Skeletal muscle satellite cell (primary cell): ENCODE results near the gene UBAP2.
"Not testable (repeated sequence)": the region's sequence is repeated elsewhere in the genome, so short reads cannot be mapped to it uniquely, and the experiment has no call there.

ENCODE experiments used
- H3K27me3 ChIP-seq: 2 replicates; pipeline ENCODE4 v1.7.0; 2013; ENCODE audit warnings: low read length; ENCODE audit not compliant: control insufficient read depth, insufficient read depth
- H3K36me3 ChIP-seq: 2 replicates; pipeline ENCODE4 v1.7.0; 2013; ENCODE audit warnings: mild to moderate bottlenecking, control low read depth, low read length; ENCODE audit not compliant: insufficient read depth
- H3K4me1 ChIP-seq: 2 replicates; pipeline ENCODE4 v1.7.0; 2013; ENCODE audit warnings: low read length; ENCODE audit not compliant: control insufficient read depth, insufficient read depth
- H3K4me2 ChIP-seq: 2 replicates; pipeline ENCODE4 v1.7.0; 2013; ENCODE audit warnings: mild to moderate bottlenecking, low read length
- H3K4me3 ChIP-seq: 2 replicates; pipeline ENCODE4 v1.7.0; 2013; ENCODE audit warnings: low read length
- H3K9ac ChIP-seq: 2 replicates; pipeline ENCODE4 v1.7.0; 2013; ENCODE audit warnings: mild to moderate bottlenecking, low read depth, low read length, moderate library complexity
- H3K9me3 ChIP-seq: replicated peaks from 2 replicates; pipeline ENCODE4 v1.7.0; 2013; ENCODE audit warnings: mild to moderate bottlenecking, control low read depth, low read length

Gene UBAP2

DNA sequence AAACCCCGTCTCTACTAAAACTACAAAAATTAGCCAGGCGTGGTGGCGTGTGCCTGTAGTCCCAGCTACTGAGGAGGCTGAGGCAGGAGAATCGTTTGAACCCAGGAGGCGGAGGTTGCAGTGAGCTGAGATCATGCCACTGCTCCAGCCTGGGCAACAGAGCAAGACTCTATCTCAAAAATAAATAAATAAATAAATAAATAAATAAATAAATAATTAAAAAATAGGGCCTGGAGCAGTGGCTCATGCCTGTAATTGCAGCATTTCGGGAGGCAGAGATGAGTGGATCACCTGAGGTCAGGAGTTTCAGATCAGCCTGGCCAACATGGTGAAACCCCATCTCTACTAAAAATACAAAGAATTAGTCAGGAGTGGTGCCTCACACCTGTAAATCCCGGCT, 86.2 kb downstream of the UBAP2 start:
- not testable (repeated sequence) for H3K27me3 ChIP-seq, H3K9me3 ChIP-seq, H3K4me3 ChIP-seq, H3K4me1 ChIP-seq, H3K36me3 ChIP-seq, H3K4me2 ChIP-seq, H3K9ac ChIP-seq

DNA sequence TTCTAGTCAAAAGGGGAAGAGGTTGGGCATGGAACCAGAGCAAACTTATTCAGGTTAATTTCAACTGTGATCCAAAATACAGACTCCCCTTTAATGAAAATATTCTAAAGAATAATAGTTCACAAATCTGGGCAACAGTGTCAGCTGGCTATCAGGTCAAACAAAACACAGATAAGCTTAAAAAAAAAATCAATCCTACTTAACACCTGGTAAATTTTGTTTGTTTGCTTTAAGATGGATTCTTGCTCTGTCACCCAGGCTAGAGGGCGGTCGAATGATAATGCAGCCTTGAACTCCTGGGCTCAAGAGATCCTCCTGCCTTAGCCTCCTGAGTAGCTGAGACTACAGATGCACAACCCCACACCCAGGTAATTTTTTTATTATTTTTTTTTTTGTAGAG, 89.0 kb downstream of the UBAP2 start:
- peaks cover 18% of the 10 kb centered on the region for H3K36me3 ChIP-seq
- no peak overlapping the region for H3K4me3 ChIP-seq
- no peaks in the 10 kb centered on the region for H3K27me3 ChIP-seq
- H3K9ac ChIP-seq = no peak overlapping the region
- H3K4me2 ChIP-seq = no peak overlapping the region
- no peaks in the 10 kb centered on the region for H3K4me1 ChIP-seq
- H3K9me3 ChIP-seq = no peaks in the 10 kb centered on the region

DNA sequence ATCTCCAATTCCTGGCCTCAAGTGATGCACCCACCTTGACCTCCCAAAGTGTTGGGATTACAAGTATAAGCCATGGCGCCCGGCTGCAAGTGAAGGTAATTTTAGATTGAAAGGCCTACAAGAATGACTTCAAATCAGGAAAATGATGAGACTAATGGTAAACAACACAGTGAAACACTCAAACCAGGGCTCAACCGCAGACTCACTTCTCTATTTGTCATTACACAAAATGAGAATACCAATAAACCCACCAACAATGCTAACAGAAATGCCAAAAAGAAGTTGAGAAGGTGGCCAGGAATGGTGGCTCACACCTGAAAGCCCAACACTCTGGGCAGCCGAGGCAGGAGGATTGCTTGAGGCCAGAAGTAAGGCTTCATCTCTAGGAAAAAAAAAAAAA, 92.1 kb downstream of the UBAP2 start:
- Histone ChIP-seq H3K27me3 (no peaks in the 10 kb centered on the region), H3K36me3 (peaks cover 26% of the 10 kb centered on the region), H3K9ac (no peak overlapping the region), H3K4me2 (no peak overlapping the region), H3K4me1 (no peaks in the 10 kb centered on the region), H3K4me3 (no peak overlapping the region), H3K9me3 (no peaks in the 10 kb centered on the region)

DNA sequence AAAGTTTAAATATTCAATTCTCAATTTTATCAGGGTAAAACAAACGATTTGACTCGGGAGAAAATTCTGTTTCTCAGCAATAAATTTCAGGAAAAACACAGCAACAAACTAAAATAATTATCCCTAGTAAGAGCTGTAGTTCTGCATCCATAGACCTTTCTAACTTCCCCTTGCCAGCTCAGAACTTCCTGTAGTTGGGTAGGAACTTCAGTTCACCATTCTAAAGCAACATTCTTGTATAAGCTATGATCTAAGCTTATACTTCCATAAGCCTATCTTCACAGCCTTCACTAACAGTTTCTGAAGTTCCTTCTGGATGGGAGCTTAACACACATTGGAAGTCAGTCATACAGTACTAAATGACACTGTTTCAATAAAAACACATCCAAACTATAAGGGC, 96.6 kb downstream of the UBAP2 start:
- peaks cover 19% of the 10 kb centered on the region for H3K4me1 ChIP-seq
- no peak overlapping the region for H3K9ac ChIP-seq
- no peak overlapping the region for H3K4me3 ChIP-seq
- no peaks in the 10 kb centered on the region for H3K27me3 ChIP-seq
- peaks cover 30% of the 10 kb centered on the region for H3K36me3 ChIP-seq
- no peaks in the 10 kb centered on the region for H3K9me3 ChIP-seq
- H3K4me2 ChIP-seq = no peak overlapping the region

DNA sequence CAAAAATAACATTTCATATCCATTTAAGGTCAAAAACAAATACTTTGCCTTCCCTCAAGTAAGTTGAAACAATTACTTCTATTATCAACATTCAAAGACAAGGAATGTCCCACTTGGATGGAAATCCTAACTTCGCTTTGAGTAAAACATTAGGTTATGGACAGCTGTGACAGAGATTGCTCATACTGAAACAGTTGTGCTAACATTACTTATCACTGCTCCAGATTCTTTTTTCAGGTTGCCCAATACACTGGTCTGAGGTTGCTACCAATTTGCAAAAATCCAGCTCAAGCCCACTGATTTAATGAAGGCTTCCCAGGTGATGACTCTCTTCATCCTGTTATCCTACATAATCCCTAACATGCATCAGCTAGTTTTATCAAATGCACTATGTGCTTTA, 98.3 kb downstream of the UBAP2 start:
- peaks cover 24% of the 10 kb centered on the region for H3K36me3 ChIP-seq
- no peaks in the 10 kb centered on the region for H3K9me3 ChIP-seq
- no peaks in the 10 kb centered on the region for H3K27me3 ChIP-seq
- peaks cover 33% of the 10 kb centered on the region for H3K4me1 ChIP-seq
- no peak overlapping the region for H3K9ac ChIP-seq
- no peak overlapping the region for H3K4me3 ChIP-seq
- no peak overlapping the region for H3K4me2 ChIP-seq

DNA sequence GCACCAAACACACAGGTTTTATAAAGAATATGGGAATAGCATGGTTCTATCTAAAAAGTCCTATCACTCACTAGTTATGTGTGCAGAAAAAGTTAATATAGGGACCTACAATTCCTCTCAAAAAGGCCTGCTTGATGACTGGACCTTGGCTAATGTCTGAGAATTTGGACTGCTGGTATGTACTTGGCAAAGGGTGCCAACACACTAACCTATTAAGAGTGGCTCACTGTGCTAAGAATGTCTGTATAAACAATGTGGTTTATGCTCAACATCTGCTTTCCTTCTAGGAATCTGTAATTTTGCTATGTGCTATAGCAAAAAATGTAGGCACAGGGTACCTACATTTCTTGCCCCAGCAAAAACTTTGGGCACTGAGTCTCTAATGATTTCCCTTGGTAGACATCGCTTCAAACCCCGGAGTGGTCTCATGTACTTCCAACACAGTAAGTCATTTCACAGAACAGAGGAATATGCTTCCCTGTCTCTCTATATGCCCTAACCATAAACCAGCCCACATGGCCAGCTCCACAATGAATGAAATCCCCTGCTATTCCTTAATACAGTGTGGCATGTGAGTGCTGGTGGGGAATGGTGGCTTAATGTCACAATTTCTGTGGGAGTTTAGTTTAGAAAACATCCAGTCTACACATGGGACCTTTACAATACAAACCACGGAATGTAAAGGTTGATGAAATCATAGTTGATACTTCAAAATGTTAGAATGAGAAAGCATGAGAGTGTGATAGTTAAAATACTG, 101.7 kb downstream of the UBAP2 start:
- Histone ChIP-seq H3K4me3 (peak overlapping the region; percentile 32), H3K4me2 (peak overlapping the region; percentile 74), H3K9ac (peak overlapping the region; percentile 40), H3K9me3 (no peaks in the 10 kb centered on the region), H3K27me3 (no peaks in the 10 kb centered on the region), H3K36me3 (peaks cover 28% of the 10 kb centered on the region), H3K4me1 (peaks cover 50% of the 10 kb centered on the region)

DNA sequence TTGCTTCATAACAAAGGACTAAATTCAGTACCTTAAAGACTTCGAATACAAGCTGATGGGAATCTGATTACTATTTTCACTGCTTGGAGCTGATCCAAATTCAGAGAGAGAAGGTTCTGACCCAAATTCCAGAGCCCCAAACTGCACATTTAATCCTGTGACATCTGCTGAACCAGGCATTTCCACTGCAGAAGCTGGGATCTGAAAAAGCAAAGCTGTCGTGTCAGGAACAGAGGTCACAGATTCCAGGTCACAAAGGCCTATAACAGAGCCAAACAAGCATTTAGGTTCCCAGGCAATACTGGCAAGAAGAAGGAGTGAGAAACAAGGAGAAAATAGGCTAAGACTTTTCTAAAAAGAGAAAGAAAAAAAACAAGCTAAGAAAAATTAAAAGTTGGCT, 105.3 kb downstream of the UBAP2 start:
- Histone ChIP-seq H3K27me3 (no peaks in the 10 kb centered on the region), H3K4me3 (no peak overlapping the region), H3K4me1 (peaks cover 44% of the 10 kb centered on the region), H3K36me3 (peaks cover 48% of the 10 kb centered on the region), H3K9ac (no peak overlapping the region), H3K9me3 (no peaks in the 10 kb centered on the region), H3K4me2 (no peak overlapping the region)

DNA sequence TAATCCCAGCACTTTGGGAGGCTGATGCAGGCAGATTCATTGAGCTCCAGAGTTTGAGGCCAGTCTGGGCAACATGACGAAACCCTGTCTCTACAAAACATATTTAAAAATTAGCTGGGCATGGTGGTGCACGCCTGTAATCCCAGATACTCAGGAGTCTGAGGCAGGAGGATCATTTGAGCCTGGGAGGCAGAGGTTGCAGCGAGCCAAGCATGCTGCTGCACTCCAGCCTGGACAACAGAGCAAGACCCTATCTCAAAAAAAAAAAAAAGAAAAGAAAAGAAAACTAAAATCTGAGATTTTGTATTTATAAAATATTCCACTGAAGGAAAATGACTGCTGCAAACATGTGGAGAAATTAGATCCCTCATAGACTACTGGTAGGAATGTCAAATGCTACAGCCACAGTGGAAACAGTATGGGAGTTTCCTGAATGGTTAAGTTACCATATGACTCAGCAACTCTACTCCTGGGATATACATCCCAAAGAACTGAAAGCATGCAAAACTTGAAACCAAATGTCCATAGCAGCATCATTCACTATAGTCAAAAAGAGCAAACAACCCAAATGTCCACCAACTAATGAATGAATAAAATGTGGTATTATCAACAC, 106.1 kb downstream of the UBAP2 start:
- Histone ChIP-seq H3K4me2 (no peak overlapping the region), H3K4me1 (peaks cover 36% of the 10 kb centered on the region), H3K9ac (no peak overlapping the region), H3K9me3 (no peaks in the 10 kb centered on the region), H3K4me3 (no peak overlapping the region), H3K27me3 (no peaks in the 10 kb centered on the region), H3K36me3 (peaks cover 43% of the 10 kb centered on the region)

DNA sequence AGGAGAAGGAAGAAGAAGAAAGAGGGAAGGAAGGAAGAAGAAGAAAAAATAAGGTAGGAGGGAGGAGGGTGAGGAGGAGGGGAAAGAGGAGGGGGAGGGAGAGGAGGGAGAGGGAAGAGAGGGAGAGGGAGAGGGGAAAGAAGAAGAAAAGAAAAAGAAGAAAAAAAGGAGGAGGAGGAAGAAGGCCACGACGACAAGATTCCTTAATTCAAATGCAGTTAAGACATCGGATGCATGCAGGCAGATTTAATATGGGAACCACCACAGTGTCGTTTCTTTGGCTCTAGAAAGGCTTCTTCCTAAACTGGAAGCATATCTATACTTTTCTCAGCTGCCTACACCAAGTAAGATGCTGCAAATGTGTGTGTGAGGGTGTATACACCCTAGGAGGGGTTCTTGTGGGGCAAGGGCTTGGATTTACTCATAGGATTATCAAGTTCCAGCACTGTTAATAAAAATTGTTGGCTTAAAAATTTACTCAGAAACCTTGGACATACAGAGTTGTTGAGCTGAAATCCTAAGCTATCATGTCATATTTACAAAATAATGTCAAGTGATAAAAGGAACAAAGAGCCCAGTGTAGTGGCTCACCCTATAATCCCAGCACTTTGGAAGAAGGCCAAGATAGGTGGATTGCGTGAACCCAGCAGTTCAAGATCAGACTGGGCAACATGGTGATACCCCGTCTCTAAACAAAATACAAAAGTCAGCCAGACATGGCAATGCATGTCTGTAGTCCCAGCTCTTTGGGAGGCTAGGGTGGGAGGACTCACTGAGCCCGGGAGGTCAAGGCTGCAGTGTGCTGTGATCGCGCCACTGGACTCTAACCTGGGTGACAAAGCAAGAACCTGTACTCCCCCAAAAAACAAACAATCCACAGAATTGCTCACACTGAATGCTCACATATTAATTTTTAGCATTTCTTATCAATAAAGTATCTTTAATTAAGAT, 108.5 kb downstream of the UBAP2 start:
- H3K4me1 ChIP-seq = peaks cover 15% of the 10 kb centered on the region
- no peak overlapping the region for H3K4me3 ChIP-seq
- no peaks in the 10 kb centered on the region for H3K27me3 ChIP-seq
- no peak overlapping the region for H3K9ac ChIP-seq
- H3K4me2 ChIP-seq = no peak overlapping the region
- peaks cover 54% of the 10 kb centered on the region for H3K36me3 ChIP-seq
- no peaks in the 10 kb centered on the region for H3K9me3 ChIP-seq

DNA sequence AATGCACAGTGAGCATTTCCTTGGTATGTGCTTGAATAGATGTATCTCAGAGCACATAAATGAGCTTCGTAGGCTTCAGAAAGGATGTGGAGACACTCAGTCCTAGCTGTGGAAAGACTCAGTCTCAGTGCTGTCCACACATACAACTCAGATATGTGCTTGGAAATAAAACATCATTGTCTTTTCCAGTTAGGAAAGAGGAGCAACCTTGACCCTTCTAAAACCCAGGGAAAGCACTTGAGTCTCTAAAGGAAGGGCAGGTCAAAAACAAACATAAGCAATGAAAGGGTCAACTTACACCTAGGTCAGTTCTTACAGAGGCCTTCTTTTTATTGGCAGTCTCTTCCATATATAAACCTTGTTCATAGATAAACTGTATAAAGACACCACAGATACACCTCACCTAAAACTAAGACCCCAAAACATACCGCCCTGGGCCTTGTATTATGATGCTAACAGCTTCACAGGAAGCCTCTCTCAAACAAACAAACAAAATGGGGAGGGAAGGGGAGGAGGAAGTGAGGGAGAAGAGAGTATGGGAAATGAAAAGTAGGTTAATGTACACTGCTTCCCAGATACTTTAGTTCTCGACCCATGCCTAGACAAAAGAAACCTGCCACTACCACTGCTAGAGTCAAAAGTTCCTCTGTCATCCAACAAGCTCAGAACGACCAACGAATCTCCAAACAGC, 114.4 kb downstream of the UBAP2 start:
- H3K4me3 ChIP-seq = no peak overlapping the region
- H3K36me3 ChIP-seq = peaks cover 62% of the 10 kb centered on the region
- H3K9ac ChIP-seq = no peak overlapping the region
- no peaks in the 10 kb centered on the region for H3K27me3 ChIP-seq
- no peaks in the 10 kb centered on the region for H3K9me3 ChIP-seq
- H3K4me2 ChIP-seq = no peak overlapping the region
- H3K4me1 ChIP-seq = no peaks in the 10 kb centered on the region
